ENCODE measurements around the gene NOP14. TPM values are rescaled to one million over a fixed set of nuclear protein-coding genes. Genes with fewer than 3 reads are reported as not detected.

Gene NOP14
- total RNA-seq, 1 experiment from 2014 or later, result 50.1 TPM

DNA sequence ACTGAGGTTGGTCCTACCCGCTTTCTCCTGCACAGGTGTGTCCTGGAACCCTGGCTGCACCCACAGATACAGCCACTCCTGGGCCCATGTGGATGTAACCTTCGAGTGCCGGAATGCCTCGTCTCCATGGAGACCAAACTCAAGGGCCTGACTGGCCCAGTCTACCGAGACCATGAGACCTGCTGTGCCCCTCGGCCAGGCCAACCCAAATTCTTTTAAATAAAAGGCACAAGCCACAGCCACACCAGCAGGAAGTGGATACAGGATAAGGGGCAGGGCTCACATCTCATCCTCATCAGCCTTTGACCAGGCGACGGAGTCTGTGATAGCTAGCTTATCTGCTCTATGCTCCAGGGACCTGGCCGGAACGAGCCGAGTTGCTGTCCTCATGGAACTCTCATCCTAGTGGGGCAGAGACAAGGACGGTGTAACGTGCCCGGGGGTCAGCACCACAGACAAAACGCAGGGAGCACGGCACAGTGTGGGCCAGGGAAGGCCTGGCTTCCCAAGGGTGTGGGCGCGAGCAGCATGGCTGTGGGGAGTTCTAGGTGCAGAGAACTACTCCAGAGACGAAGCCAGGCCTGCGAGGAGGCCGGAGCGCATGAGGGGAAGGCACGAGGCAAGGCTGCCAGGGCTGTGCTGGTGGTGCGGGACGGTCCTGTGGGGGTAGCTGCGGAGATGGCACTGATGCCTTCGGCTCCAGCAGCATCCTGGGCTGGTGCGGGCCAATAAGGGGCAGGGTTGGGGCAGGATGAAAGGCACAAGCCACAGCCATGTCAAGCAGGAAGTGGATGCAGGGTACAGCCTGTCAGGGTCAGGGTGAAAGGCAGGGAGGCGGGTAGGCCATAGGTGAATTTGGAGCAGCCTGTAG lies 22.7 kb downstream of the NOP14 start:
- H3K4me1 Mint-ChIP-seq, result peaks cover 23% of the 10 kb centered on the region in 2 experiments
- no peak overlapping the region for H4K5ac ChIP-seq (ENCODE audit: insufficient read length, low read depth, low read length)
- peaks cover 57 to 92% (median 89%) of the 10 kb centered on the region in 3 experiments; a peak in 6 of 7 replicates for H3K36me3 Mint-ChIP-seq (ENCODE audit: insufficient read depth in 1 of 3, low read depth in 3 of 3)
- peak overlapping the region in 2 of 3 experiments; percentile 18 to 75; a peak in 4 of 7 replicates for H3K27ac Mint-ChIP-seq
- H3K4me2 ChIP-seq (ENCODE audit: insufficient read depth, insufficient read length, low read length), result no peak overlapping the region
- H3K27me3 ChIP-seq (ENCODE audit: insufficient read depth, low read length), result no peaks in the 10 kb centered on the region
- H3K23ac ChIP-seq (ENCODE audit: insufficient read length, low read depth, low read length), result no peak overlapping the region
- H4K8ac ChIP-seq (replicated peaks; ENCODE audit: insufficient read length, low read depth, low read length), result no peak overlapping the region
- H3K23me2 ChIP-seq (ENCODE audit: insufficient read length, low read depth, low read length, poor library complexity, severe bottlenecking), result peaks cover under 1% of the 10 kb centered on the region
- H2AFZ ChIP-seq (ENCODE audit: low read length), result no peak overlapping the region
- no peak overlapping the region for H3K18ac ChIP-seq (ENCODE audit: insufficient read length, low read depth, low read length)
- H4K91ac ChIP-seq (ENCODE audit: insufficient read length, low read depth, low read length), result no peak overlapping the region
- no peak overlapping the region for H3K4me3 Mint-ChIP-seq
- no peak overlapping the region for H3K27ac ChIP-seq (ENCODE audit: insufficient read length, low read depth, low read length)
- H2BK20ac ChIP-seq (ENCODE audit: low read depth, low read length, poor library complexity, severe bottlenecking), result no peak overlapping the region
- no peak overlapping the region for H2AK5ac ChIP-seq (ENCODE audit: insufficient read length, low read length)
- H3K14ac ChIP-seq (ENCODE audit: insufficient read depth, low read length), result no peak overlapping the region
- H4K20me1 ChIP-seq (ENCODE audit: control insufficient read depth, insufficient read depth, insufficient read length), result no peaks in the 10 kb centered on the region
- no peak overlapping the region for H3K9ac ChIP-seq (ENCODE audit: extremely low read depth, insufficient read length, low read length)
- TF ChIP-seq, protein P1, sequence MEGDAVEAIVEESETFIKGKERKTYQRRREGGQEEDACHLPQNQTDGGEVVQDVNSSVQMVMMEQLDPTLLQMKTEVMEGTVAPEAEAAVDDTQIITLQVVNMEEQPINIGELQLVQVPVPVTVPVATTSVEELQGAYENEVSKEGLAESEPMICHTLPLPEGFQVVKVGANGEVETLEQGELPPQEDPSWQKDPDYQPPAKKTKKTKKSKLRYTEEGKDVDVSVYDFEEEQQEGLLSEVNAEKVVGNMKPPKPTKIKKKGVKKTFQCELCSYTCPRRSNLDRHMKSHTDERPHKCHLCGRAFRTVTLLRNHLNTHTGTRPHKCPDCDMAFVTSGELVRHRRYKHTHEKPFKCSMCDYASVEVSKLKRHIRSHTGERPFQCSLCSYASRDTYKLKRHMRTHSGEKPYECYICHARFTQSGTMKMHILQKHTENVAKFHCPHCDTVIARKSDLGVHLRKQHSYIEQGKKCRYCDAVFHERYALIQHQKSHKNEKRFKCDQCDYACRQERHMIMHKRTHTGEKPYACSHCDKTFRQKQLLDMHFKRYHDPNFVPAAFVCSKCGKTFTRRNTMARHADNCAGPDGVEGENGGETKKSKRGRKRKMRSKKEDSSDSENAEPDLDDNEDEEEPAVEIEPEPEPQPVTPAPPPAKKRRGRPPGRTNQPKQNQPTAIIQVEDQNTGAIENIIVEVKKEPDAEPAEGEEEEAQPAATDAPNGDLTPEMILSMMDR (conservative IDR thresholded peaks at IDR 0.05), result no peak
- no peak for DNase-seq
- no peak overlapping the region for H2BK5ac ChIP-seq (ENCODE audit: insufficient read length, low read length)
- H2BK120ac ChIP-seq (ENCODE audit: low read depth, low read length, poor library complexity, severe bottlenecking), result no peak overlapping the region
- H3K79me2 ChIP-seq (ENCODE audit: insufficient read depth, low read length), result no peaks in the 10 kb centered on the region; the same call in 1 of the 2 replicates
- H3K79me1 ChIP-seq (ENCODE audit: insufficient read depth, low read depth, low read length, poor library complexity, severe bottlenecking), result no peaks in the 10 kb centered on the region
- H2BK15ac ChIP-seq (ENCODE audit: low read depth, low read length), result no peak overlapping the region
- no peaks in the 10 kb centered on the region for H3K4me1 ChIP-seq (ENCODE audit: insufficient read depth, low read length)
- H3K4ac ChIP-seq (ENCODE audit: low read depth, low read length), result no peak overlapping the region
- no peak overlapping the region for H3K56ac ChIP-seq (ENCODE audit: insufficient read length, low read depth, low read length)
- H3K9me3 Mint-ChIP-seq, result no peaks in the 10 kb centered on the region
- no CpG with 5 or more reads among the region's 29 CpGs for WGBS (ENCODE audit: extremely low coverage, insufficient read length, low lambda C conversion rate)
- no peak overlapping the region for H2BK12ac ChIP-seq (ENCODE audit: insufficient read length, low read depth, low read length)
- no peaks in the 10 kb centered on the region for H3K27me3 Mint-ChIP-seq (ENCODE audit: low read depth)
- H3T11ph ChIP-seq (ENCODE audit: low read length), result no peak overlapping the region
- H3K9me3 ChIP-seq (ENCODE audit: control insufficient read depth, low read depth, low read length), result no peaks in the 10 kb centered on the region

Measured in H9 (cell line).